ENCODE data around the gene OR4C46.

The OR4C46 gene

DNA sequence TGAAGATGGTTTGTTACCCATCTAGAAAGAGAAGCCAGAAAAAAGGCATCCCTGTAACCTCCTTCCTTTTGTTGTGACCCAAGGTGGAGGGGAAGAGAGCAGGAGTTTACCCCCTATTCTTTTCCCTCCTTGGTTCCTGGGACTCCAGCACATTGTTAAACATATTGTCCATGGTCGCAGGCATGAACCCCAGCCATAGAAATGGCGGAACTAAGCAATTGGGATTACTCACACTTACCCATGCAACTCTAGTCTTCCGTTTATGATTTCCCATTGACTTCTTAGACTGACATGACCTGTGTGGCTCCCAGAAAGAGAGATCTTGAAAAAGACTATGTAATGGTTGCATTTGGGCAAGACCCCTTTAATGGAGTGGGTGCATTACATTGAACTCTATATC, 45.4 kb downstream of the OR4C46 start:
- ATAC-seq = no peak
- TF ChIP-seq CSDC2 (CRISPR knock-in tag; IDR thresholded peaks at IDR 0.05) (no peak), ESRRG (CRISPR knock-in tag; IDR thresholded peaks at IDR 0.05) (no peak), ZNF70 (CRISPR knock-in tag; IDR thresholded peaks at IDR 0.05) (no peak), BACH2 (CRISPR knock-in tag; IDR thresholded peaks at IDR 0.05; ENCODE audit: borderline replicate concordance) (no peak), ZNF8 (CRISPR knock-in tag; IDR thresholded peaks at IDR 0.05) (no peak)
- TF ChIP-seq, protein P1, sequence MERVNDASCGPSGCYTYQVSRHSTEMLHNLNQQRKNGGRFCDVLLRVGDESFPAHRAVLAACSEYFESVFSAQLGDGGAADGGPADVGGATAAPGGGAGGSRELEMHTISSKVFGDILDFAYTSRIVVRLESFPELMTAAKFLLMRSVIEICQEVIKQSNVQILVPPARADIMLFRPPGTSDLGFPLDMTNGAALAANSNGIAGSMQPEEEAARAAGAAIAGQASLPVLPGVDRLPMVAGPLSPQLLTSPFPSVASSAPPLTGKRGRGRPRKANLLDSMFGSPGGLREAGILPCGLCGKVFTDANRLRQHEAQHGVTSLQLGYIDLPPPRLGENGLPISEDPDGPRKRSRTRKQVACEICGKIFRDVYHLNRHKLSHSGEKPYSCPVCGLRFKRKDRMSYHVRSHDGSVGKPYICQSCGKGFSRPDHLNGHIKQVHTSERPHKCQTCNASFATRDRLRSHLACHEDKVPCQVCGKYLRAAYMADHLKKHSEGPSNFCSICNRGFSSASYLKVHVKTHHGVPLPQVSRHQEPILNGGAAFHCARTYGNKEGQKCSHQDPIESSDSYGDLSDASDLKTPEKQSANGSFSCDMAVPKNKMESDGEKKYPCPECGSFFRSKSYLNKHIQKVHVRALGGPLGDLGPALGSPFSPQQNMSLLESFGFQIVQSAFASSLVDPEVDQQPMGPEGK (CRISPR knock-in tag; IDR thresholded peaks at IDR 0.05; ENCODE audit: borderline replicate concordance) = no peak

All from SK-N-SH treated with all-trans-retinoic acid at 6 μM for 48 hours (cell line).